GM23248 (cell line): Measurements from ENCODE around the gene PHF24. TPM values are rescaled to one million over a fixed set of nuclear protein-coding genes. Genes with fewer than 3 reads are reported as not detected.

Experiments
- DNase-seq: peaks from one replicate; pipeline ENCODE4 v3.0.0-alpha.2; 2015
- H2AFZ ChIP-seq: fragments of 200-600 bp; sonication (generic); 2 replicates; pipeline ENCODE4 v1.6.1; 2016; ENCODE audit warnings: antibody characterized with exemption
- H3F3A ChIP-seq: fragments of 200-600 bp; sonication (generic); 2 replicates; pipeline ENCODE4 v1.6.1; 2016; ENCODE audit warnings: mild to moderate bottlenecking, antibody characterized with exemption, mixed run types; ENCODE audit not compliant: insufficient read depth
- H3K27ac ChIP-seq: fragments of 200-600 bp; sonication (generic); 2 replicates; pipeline ENCODE4 v1.5.1; 2016; ENCODE audit warnings: mild to moderate bottlenecking
- H3K27me3 ChIP-seq: fragments of 200-600 bp; sonication (generic); replicated peaks from 2 replicates; pipeline ENCODE4 v1.6.1; 2016; ENCODE audit warnings: mild to moderate bottlenecking; ENCODE audit not compliant: insufficient read depth
- H3K36me3 ChIP-seq: fragments of 200-600 bp; sonication (generic); 2 replicates; pipeline ENCODE4 v1.6.1; 2016; ENCODE audit warnings: low read depth, mild to moderate bottlenecking
- H3K4me1 ChIP-seq: fragments of 200-600 bp; sonication (generic); 2 replicates; pipeline ENCODE4 v1.6.1; 2016; ENCODE audit warnings: mild to moderate bottlenecking; ENCODE audit not compliant: insufficient read depth
- H3K4me2 ChIP-seq: fragments of 200-600 bp; sonication (generic); one replicate; pipeline ENCODE4 v1.6.1; 2016; ENCODE audit warnings: mild to moderate bottlenecking; ENCODE audit not compliant: unreplicated experiment
- H3K4me3 ChIP-seq: fragments of 200-600 bp; sonication (generic); 2 replicates; pipeline ENCODE4 v1.5.1; 2016; ENCODE audit warnings: mild to moderate bottlenecking
- H3K79me2 ChIP-seq: fragments of 200-600 bp; sonication (generic); 2 replicates; pipeline ENCODE4 v1.6.1; 2016; ENCODE audit warnings: mild to moderate bottlenecking; ENCODE audit not compliant: insufficient read depth
- H3K9ac ChIP-seq: fragments of 200-600 bp; sonication (generic); 2 replicates; pipeline ENCODE4 v1.6.1; 2016; ENCODE audit warnings: mild to moderate bottlenecking
- H3K9me2 ChIP-seq: fragments of 200-600 bp; sonication (generic); 2 replicates; pipeline ENCODE4 v1.6.1; 2016; ENCODE audit warnings: mixed run types, mild to moderate bottlenecking, moderate library complexity; ENCODE audit not compliant: insufficient read depth
- H3K9me3 ChIP-seq: fragments of 200-600 bp; sonication (generic); one replicate; pipeline ENCODE4 v1.6.1; 2017; ENCODE audit warnings: low read depth
- H4K20me1 ChIP-seq: fragments of 200-600 bp; sonication (generic); 2 replicates; pipeline ENCODE4 v1.6.0; 2016; ENCODE audit not compliant: insufficient read depth
- EZH2 ChIP-seq: fragments of 200-600 bp; sonication (generic); IDR thresholded peaks from 2 replicates; pipeline ENCODE4 v1.6.1; 2018; ENCODE audit warnings: antibody characterized with exemption, mild to moderate bottlenecking; ENCODE audit not compliant: insufficient read depth, poor library complexity, severe bottlenecking
- EZH2phosphoT487 ChIP-seq: fragments of 200-600 bp; sonication (generic); IDR thresholded peaks from 2 replicates; pipeline ENCODE4 v1.6.1; 2018; ENCODE audit warnings: antibody characterized with exemption, moderate library complexity, mild to moderate bottlenecking, low read depth; ENCODE audit not compliant: insufficient read depth
- WGBS, 2 experiments: methylation state at CpG; one replicate each; pipeline ENCODE4 v1.1.6; 2015 to 2017; ENCODE audit warnings: low lambda C conversion rate in 2 of 2, low coverage in 1 of 2; ENCODE audit errors: missing lambda C conversion rate in 2 of 2; 5-methylcytosine and 5-hydroxymethylcytosine counted together
- in situ Hi-C: fragments of 300-500 bp; cut with MboI; formaldehyde crosslinking; loops from 2 replicates; pipeline ENCODE4 v1.15.0; 2020
- polyA plus RNA-seq: library from polyadenylated mRNA; unstranded; fragments of >200 nt; fragmentation: Nextera tagmentation; extraction: Ambion mirVana; gene quantifications from 2 replicates; pipeline ENCODE4 v1.2.1, GENCODE V29; 2016
- total RNA-seq: library from RNA; depleted of rRNA; stranded (reverse); fragments of >200 nt; shearing (Covaris generic); gene quantifications from 2 replicates; pipeline ENCODE4 v1.2.3, GENCODE V29; 2014

The PHF24 gene
- total and polyA plus RNA-seq, 2 experiments from 2014 or later = not detected

GRCh38 chr9:34984049-34984448 lies 26.0 kb downstream of the PHF24 start:
- Histone ChIP-seq H3K36me3 (no peaks in the 10 kb centered on the region), H3K9me2 (no peaks in the 10 kb centered on the region), H3K9me3 (no peaks in the 10 kb centered on the region), H3K9ac (no peak overlapping the region), H3K79me2 (no peaks in the 10 kb centered on the region), H3F3A (peaks cover 12% of the 10 kb centered on the region), H3K4me3 (no peak overlapping the region), H3K27ac (no peak overlapping the region), H3K27me3 (no peaks in the 10 kb centered on the region), H3K4me2 (no peak overlapping the region), H3K4me1 (peaks cover 24% of the 10 kb centered on the region), H2AFZ (no peak overlapping the region), H4K20me1 (no peaks in the 10 kb centered on the region)
- peak; percentile 55 for DNase-seq
- 0% methylated on average over 1 of the region's 1 CpG for WGBS, 2 experiments
- in situ Hi-C loops = no loop called here
- TF ChIP-seq EZH2 (no peak), EZH2phosphoT487 (no peak)

GRCh38 chr9:34985311-34985899 lies 27.3 kb downstream of the PHF24 start:
- in situ Hi-C loops = no loop called here

GRCh38 chr9:34986540-34987047 lies 28.5 kb downstream of the PHF24 start:
- no peaks in the 10 kb centered on the region for H3K9me3 ChIP-seq
- peak; percentile 45 for DNase-seq
- 25 to 26% methylated on average over 7 to 9 of the region's 9 CpGs for WGBS, 2 experiments
- H4K20me1 ChIP-seq = no peaks in the 10 kb centered on the region
- H3K36me3 ChIP-seq = no peaks in the 10 kb centered on the region
- H3K9ac ChIP-seq = no peak overlapping the region
- no peaks in the 10 kb centered on the region for H3K27me3 ChIP-seq
- no peaks in the 10 kb centered on the region for H3K9me2 ChIP-seq
- no peak overlapping the region for H3K4me3 ChIP-seq
- peaks cover 37% of the 10 kb centered on the region for H3K4me1 ChIP-seq
- H3F3A ChIP-seq = peaks cover 17% of the 10 kb centered on the region
- TF ChIP-seq EZH2phosphoT487 = no peak
- no peak for TF ChIP-seq EZH2
- peak overlapping the region; percentile 26 for H3K27ac ChIP-seq
- in situ Hi-C loops = no loop called here
- H3K79me2 ChIP-seq = peaks cover 13% of the 10 kb centered on the region; the same call in 1 of the 2 replicates
- H2AFZ ChIP-seq = no peak overlapping the region
- H3K4me2 ChIP-seq = no peak overlapping the region

More at GRCh38 chr9:34985311-34985899, 27.3 kb downstream of the PHF24 start:
- Histone ChIP-seq H3K9me3 (no peaks in the 10 kb centered on the region), H3K4me1 (peaks cover 26% of the 10 kb centered on the region), H3K4me2 (no peak overlapping the region), H3K27ac (no peak overlapping the region), H3K79me2 (0 out of 2 replicates have a peak, but pooled peaks cover 4% of the 10 kb centered on the region), H3K4me3 (no peak overlapping the region), H2AFZ (no peak overlapping the region), H3K36me3 (no peaks in the 10 kb centered on the region), H3K9ac (no peak overlapping the region), H3K27me3 (no peaks in the 10 kb centered on the region), H4K20me1 (no peaks in the 10 kb centered on the region), H3F3A (peaks cover 12% of the 10 kb centered on the region), H3K9me2 (no peaks in the 10 kb centered on the region)
- WGBS, 2 experiments = 16 to 17% methylated on average over 7 of the region's 7 CpGs
- TF ChIP-seq EZH2phosphoT487 (no peak), EZH2 (no peak)
- DNase-seq = peak; percentile 70

- no peak overlapping the region for H3K9ac ChIP-seq
- TF ChIP-seq EZH2phosphoT487 (no peak), EZH2 (no peak)
- H3K4me2 ChIP-seq = no peak overlapping the region
- H3K27ac ChIP-seq = peak overlapping the region; percentile 26
- DNase-seq = peak; percentile 61
- in situ Hi-C loops = no loop called here
- H3K79me2 ChIP-seq = peaks cover 13% of the 10 kb centered on the region; the same call in 1 of the 2 replicates
- no peak overlapping the region for H3K4me3 ChIP-seq
- no peaks in the 10 kb centered on the region for H3K36me3 ChIP-seq
- H3K9me2 ChIP-seq = no peaks in the 10 kb centered on the region
- H4K20me1 ChIP-seq = no peaks in the 10 kb centered on the region
- 44 to 55% methylated on average over 7 of the region's 7 CpGs for WGBS, 2 experiments
- H3F3A ChIP-seq = peaks cover 24% of the 10 kb centered on the region
- no peak overlapping the region for H2AFZ ChIP-seq
- H3K4me1 ChIP-seq = peaks cover 44% of the 10 kb centered on the region
- no peaks in the 10 kb centered on the region for H3K27me3 ChIP-seq
- no peaks in the 10 kb centered on the region for H3K9me3 ChIP-seq
These were observed 29.2 kb downstream of the PHF24 start for GRCh38 chr9:34987160-34987901.
